Calu3 (cell line): ENCODE data around the gene ACTL6B. TPM values are rescaled to one million over a fixed set of nuclear protein-coding genes. Genes with fewer than 3 reads are reported as not detected.
"Not testable (repeated sequence)": the region's sequence is repeated elsewhere in the genome, so short reads cannot be mapped to it uniquely, and the experiment has no call there.

Experiments
- BruUV-seq: library from RNA; stranded (reverse); fragments of 400-500 nt; replicated peaks from 2 replicates; lab custom pipeline; 2021; lab: Mats Ljungman, UMichigan
- CTCF ChIA-PET: fragments of 300-600 bp; sonication (Branson Sonifier 250); formaldehyde crosslinking; loops from one replicate; lab custom pipeline; 2022; ENCODE audit warnings: antibody characterized with exemption; lab: Charles Lee
- DNase-seq: peaks from one replicate; pipeline ENCODE4 v3.0.0; 2022
- H3K27ac Mint-ChIP-seq: one replicate; pipeline ENCODE4 v1.8.0; 2022; ENCODE audit warnings: mixed read lengths; ENCODE audit not compliant: unreplicated experiment
- H3K27me3 Mint-ChIP-seq: one replicate; pipeline ENCODE4 v1.8.0; 2022; ENCODE audit warnings: mixed read lengths; ENCODE audit not compliant: unreplicated experiment
- H3K36me3 Mint-ChIP-seq: one replicate; pipeline ENCODE4 v1.8.0; 2022; ENCODE audit warnings: mild to moderate bottlenecking, moderate library complexity, mixed read lengths; ENCODE audit not compliant: insufficient read depth, unreplicated experiment
- H3K4me1 Mint-ChIP-seq: one replicate; pipeline ENCODE4 v1.8.0; 2022; ENCODE audit warnings: mild to moderate bottlenecking, low read depth, mixed read lengths; ENCODE audit not compliant: unreplicated experiment
- H3K4me3 Mint-ChIP-seq: one replicate; pipeline ENCODE4 v1.8.0; 2022; ENCODE audit warnings: mild to moderate bottlenecking, low read depth, moderate library complexity, mixed read lengths; ENCODE audit not compliant: unreplicated experiment
- H3K9me3 Mint-ChIP-seq: one replicate; pipeline ENCODE4 v1.8.0; 2022; ENCODE audit warnings: low read depth, mixed read lengths; ENCODE audit not compliant: unreplicated experiment
- intact Hi-C: fragments of 100-400 bp; cut with micrococcal nuclease; formaldehyde crosslinking; loops from one replicate; pipeline ENCODE4 v1.10.0; 2022; ENCODE audit not compliant: unreplicated experiment
- total RNA-seq: library from RNA; stranded (reverse); gene quantifications from 2 replicates; pipeline ENCODE4 v1.2.3, GENCODE V29; 2022
- TF ChIP-seq, protein P1 (sequence below): fragments of 200-600 bp; IDR thresholded peaks from one replicate; pipeline ENCODE4 v1.8.0; 2022; ENCODE audit warnings: antibody characterized with exemption; ENCODE audit not compliant: unreplicated experiment

Gene ACTL6B
- total RNA-seq, 1 experiment from 2014 or later = not detected

DNA sequence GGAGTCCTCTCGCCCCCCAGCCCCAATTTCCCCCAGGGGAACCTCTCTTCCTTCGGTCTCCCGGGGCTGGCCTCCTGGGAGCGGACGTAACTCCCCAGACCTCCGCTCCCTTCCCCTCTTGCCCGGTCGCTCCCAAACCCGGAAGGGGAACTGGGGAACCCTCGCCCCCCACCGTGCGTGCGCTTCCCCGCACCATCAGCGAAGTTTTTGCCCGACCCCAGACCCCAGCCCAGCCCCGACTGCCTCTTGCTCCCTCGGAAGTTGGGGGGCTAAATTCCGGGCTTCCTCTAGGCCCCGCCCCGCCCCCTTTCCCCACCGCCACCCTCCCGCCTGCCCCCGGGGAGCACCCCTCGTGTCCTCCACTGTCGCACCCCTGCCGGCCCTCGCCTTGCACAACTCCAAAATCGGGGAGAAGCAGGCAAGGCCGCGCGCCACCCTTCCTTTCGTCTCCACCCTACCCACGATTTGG lies 17.7 kb upstream of the ACTL6B start:
- Mint-ChIP-seq H3K4me1 (no peaks in the 10 kb centered on the region), H3K4me3 (peak overlapping the region; percentile 93), H3K9me3 (no peaks in the 10 kb centered on the region), H3K27ac (peak overlapping the region; percentile 90), H3K36me3 (peaks cover 45% of the 10 kb centered on the region), H3K27me3 (peaks cover 13% of the 10 kb centered on the region)
- TF ChIP-seq, protein P1, sequence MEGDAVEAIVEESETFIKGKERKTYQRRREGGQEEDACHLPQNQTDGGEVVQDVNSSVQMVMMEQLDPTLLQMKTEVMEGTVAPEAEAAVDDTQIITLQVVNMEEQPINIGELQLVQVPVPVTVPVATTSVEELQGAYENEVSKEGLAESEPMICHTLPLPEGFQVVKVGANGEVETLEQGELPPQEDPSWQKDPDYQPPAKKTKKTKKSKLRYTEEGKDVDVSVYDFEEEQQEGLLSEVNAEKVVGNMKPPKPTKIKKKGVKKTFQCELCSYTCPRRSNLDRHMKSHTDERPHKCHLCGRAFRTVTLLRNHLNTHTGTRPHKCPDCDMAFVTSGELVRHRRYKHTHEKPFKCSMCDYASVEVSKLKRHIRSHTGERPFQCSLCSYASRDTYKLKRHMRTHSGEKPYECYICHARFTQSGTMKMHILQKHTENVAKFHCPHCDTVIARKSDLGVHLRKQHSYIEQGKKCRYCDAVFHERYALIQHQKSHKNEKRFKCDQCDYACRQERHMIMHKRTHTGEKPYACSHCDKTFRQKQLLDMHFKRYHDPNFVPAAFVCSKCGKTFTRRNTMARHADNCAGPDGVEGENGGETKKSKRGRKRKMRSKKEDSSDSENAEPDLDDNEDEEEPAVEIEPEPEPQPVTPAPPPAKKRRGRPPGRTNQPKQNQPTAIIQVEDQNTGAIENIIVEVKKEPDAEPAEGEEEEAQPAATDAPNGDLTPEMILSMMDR = no peak
- intact Hi-C loops = no loop called here
- no peak for DNase-seq
- CTCF ChIA-PET = no interaction called here
- no TSS peak for BruUV-seq

DNA sequence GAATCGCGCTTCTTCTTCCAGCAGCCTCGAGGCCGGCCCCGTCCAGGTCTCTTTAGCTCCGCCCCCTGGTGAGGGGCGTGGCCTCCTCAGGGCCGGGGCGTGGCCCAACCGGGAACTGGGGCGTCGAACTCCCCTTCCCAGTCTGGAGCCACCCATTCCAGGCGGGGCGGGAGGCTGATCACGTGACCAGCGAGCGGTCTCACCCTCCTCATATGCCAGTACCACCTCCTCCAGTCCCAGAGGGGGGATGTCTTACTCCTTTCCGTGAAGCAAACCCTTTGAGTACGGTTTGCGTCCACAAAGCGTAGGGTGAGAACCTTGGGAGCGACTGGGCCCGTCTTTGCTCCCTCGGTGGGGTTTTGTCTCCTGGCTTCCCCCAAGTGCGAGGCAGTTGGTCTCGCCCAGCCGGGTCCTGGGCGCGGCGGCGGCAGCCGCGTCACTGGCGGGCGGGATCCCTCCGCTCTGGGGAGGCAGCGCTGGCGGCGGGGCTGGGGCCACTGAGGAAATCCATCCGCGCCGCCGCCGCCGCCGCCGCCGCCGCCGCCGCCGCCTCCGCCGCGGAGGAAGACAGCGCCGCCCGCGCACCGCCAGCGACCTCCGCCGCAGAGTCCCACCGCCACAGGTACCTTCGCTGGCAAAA lies 17.2 kb upstream of the ACTL6B start, which contains the start of gene GNB2:
TSS of gene GNB2 (plus strand) at position 439 of the 640 bp plus-strand sequence. CDS start 2,526 bp downstream, outside the sequence.
- intact Hi-C loops = no loop called here
- no TSS peak for BruUV-seq

GRCh38 chr7:100671353-100672327 lies 15.4 kb upstream of the ACTL6B start:
- H3K27me3 Mint-ChIP-seq = peaks cover 32% of the 10 kb centered on the region
- TF ChIP-seq, protein P1 = no peak
- H3K27ac Mint-ChIP-seq = no peak overlapping the region
- no peaks in the 10 kb centered on the region for H3K9me3 Mint-ChIP-seq
- no peaks in the 10 kb centered on the region for H3K4me1 Mint-ChIP-seq
- no TSS peak for BruUV-seq
- no peak for DNase-seq
- CTCF ChIA-PET = no interaction called here
- intact Hi-C loops = no loop called here
- no peak overlapping the region for H3K4me3 Mint-ChIP-seq
- peaks cover 32% of the 10 kb centered on the region for H3K36me3 Mint-ChIP-seq

More for the DNA sequence above, 17.2 kb upstream of the ACTL6B start, which contains the start of gene GNB2:
- H3K27me3 Mint-ChIP-seq = peaks cover 14% of the 10 kb centered on the region
- H3K9me3 Mint-ChIP-seq = no peaks in the 10 kb centered on the region
- CTCF ChIA-PET = interaction anchor here (0.6 to 1.3 kb wide), 3 partner anchors 37 to 471 kb away, joined by 3 to 9 read pairs (median 4); partner anchors contain the start of genes FBXO24 and LRCH4
- no peaks in the 10 kb centered on the region for H3K4me1 Mint-ChIP-seq
- H3K4me3 Mint-ChIP-seq = peak within 1 kb of the TSS; percentile 93
- peaks cover 39% of the 10 kb centered on the region for H3K36me3 Mint-ChIP-seq
- TF ChIP-seq, protein P1 = no peak
- peak within 1 kb of the TSS; percentile 90 for H3K27ac Mint-ChIP-seq
- peak; percentile 97 for DNase-seq

DNA sequence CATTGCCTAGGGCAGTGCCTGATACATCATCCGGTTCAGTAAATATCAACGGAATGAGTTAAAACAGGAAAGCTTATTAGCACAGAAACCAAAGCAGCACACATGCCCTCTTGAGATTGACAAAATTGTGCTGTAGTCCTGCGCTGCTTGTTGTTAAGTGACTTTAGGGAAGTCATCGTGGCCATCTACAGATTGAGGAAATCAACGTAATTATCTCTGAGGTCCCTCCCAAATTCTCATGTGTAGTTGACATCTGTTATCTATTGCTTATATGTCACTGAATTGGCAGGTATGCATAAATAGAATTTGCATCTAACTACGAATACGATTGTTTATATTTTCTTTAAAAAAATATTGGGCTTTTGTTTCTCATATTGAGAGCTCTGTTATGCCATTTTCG lies 13.8 kb upstream of the ACTL6B start:
- no TSS peak for BruUV-seq
- H3K4me3 Mint-ChIP-seq = no peak overlapping the region
- H3K27ac Mint-ChIP-seq = no peak overlapping the region
- CTCF ChIA-PET = no interaction called here
- intact Hi-C loops = no loop called here
- H3K9me3 Mint-ChIP-seq = no peaks in the 10 kb centered on the region
- DNase-seq = no peak
- peaks cover 44% of the 10 kb centered on the region for H3K27me3 Mint-ChIP-seq
- TF ChIP-seq, protein P1 = no peak
- no peaks in the 10 kb centered on the region for H3K4me1 Mint-ChIP-seq
- peaks cover 28% of the 10 kb centered on the region for H3K36me3 Mint-ChIP-seq

DNA sequence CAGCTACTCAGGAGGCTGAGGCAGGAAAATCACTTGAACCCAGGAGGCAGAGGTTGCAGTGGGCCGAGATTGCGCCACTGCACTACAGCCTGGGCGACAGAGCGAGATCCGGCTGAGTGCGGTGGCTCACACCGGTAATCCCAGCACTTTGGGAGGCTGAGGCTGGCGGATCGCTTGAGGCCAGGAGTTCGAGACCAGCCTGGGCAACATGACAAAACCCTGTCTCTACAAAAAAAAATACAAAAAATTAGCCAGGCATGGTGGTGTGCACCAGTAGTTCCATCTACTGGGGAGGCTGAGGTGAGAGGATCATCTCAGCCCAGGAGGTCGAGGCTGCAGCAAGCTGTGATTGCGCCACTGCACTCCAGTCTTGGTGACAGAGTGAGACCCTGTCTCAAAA lies 12.9 kb upstream of the ACTL6B start:
- intact Hi-C loops, H3K9me3 Mint-ChIP-seq, H3K27ac Mint-ChIP-seq, H3K4me1 Mint-ChIP-seq, CTCF ChIA-PET, DNase-seq, BruUV-seq, H3K4me3 Mint-ChIP-seq: not testable (repeated sequence)
- Mint-ChIP-seq H3K36me3 (peaks cover 19% of the 10 kb centered on the region), H3K27me3 (peaks cover 44% of the 10 kb centered on the region)
